ENCODE results near the gene TNKS2. TPM values are rescaled to one million over a fixed set of nuclear protein-coding genes. Genes with fewer than 3 reads are reported as not detected.

TNKS2 gene
- total RNA-seq, 2 experiments from 2014 or later = 47.8 to 50.4 TPM

- no peaks in the 10 kb centered on the region for H3K9me3 Mint-ChIP-seq
- ATAC-seq (ENCODE audit: poor library complexity) (no peak), DNase-seq (no peak)
- peaks cover 4% of the 10 kb centered on the region for H3K27me3 Mint-ChIP-seq
- H3K27ac Mint-ChIP-seq = no peak overlapping the region
- TF ChIP-seq CTCF (IDR thresholded peaks at IDR 0.05) = no peak
- POLR2A ChIA-PET = no interaction called here
- H3K36me3 Mint-ChIP-seq (ENCODE audit: low read depth) = no peaks in the 10 kb centered on the region
- CTCF ChIA-PET = no interaction called here
- H3K4me1 Mint-ChIP-seq (ENCODE audit: low read depth) = no peaks in the 10 kb centered on the region
- Histone ChIP-seq H3K27ac (ENCODE audit: low read depth in 1 of 2, low read length in 2 of 2) (no peak overlapping the region), H3K4me1 (ENCODE audit: insufficient read depth, low read length) (no peaks in the 10 kb centered on the region), H3K9me3 (ENCODE audit: control insufficient read depth in 1 of 2, insufficient read depth in 1 of 2, low read length in 2 of 2) (no peaks in the 10 kb centered on the region), H3K27me3 (ENCODE audit: control insufficient read depth in 1 of 2, insufficient read depth in 2 of 2, low read length in 2 of 2) (no peaks in the 10 kb centered on the region), H3K4me3 (ENCODE audit: low read length) (no peak overlapping the region), H3K36me3 (ENCODE audit: insufficient read depth, low read length) (no peaks in the 10 kb centered on the region)
- intact Hi-C loops (cut with DNase I, micrococcal nuclease) = loop anchor here in 1 of 2 experiments (5.0 kb wide), 2 partner anchors 54 to 466 kb away; no protein-coding TSS in a partner anchor
- H3K4me3 Mint-ChIP-seq = no peak overlapping the region
Measured at GRCh38 chr10:91762878-91763277, 35.3 kb upstream of the TNKS2 start.

GRCh38 chr10:91766676-91767075, 31.6 kb upstream of the TNKS2 start:
- no peaks in the 10 kb centered on the region for H3K36me3 ChIP-seq (ENCODE audit: insufficient read depth, low read length)
- ChIA-PET CTCF (no interaction called here), POLR2A (no interaction called here)
- no peak overlapping the region for H3K4me3 Mint-ChIP-seq
- H3K27me3 ChIP-seq (ENCODE audit: control insufficient read depth in 1 of 2, insufficient read depth in 2 of 2, low read length in 2 of 2) = no peaks in the 10 kb centered on the region
- intact Hi-C loops (cut with DNase I, micrococcal nuclease) = no loop called here
- ATAC-seq (ENCODE audit: poor library complexity) = no peak
- no peak overlapping the region for H3K4me3 ChIP-seq (ENCODE audit: low read length)
- no peak for DNase-seq
- H3K27ac Mint-ChIP-seq = no peak overlapping the region
- H3K36me3 Mint-ChIP-seq (ENCODE audit: low read depth) = no peaks in the 10 kb centered on the region
- no peak overlapping the region for H3K27ac ChIP-seq (ENCODE audit: low read depth in 1 of 2, low read length in 2 of 2)
- H3K9me3 ChIP-seq (ENCODE audit: control insufficient read depth in 1 of 2, insufficient read depth in 1 of 2, low read length in 2 of 2) = no peaks in the 10 kb centered on the region
- no peaks in the 10 kb centered on the region for H3K27me3 Mint-ChIP-seq
- H3K4me1 Mint-ChIP-seq (ENCODE audit: low read depth) = no peaks in the 10 kb centered on the region
- no peaks in the 10 kb centered on the region for H3K4me1 ChIP-seq (ENCODE audit: insufficient read depth, low read length)
- H3K9me3 Mint-ChIP-seq = no peaks in the 10 kb centered on the region
- TF ChIP-seq CTCF (IDR thresholded peaks at IDR 0.05) = no peak

- Mint-ChIP-seq H3K27ac (no peak overlapping the region), H3K9me3 (no peaks in the 10 kb centered on the region), H3K27me3 (no peaks in the 10 kb centered on the region), H3K4me1 (ENCODE audit: low read depth) (no peaks in the 10 kb centered on the region), H3K36me3 (ENCODE audit: low read depth) (no peaks in the 10 kb centered on the region), H3K4me3 (no peak overlapping the region)
- ATAC-seq (ENCODE audit: poor library complexity) (no peak), DNase-seq (no peak)
- H3K9me3 ChIP-seq (ENCODE audit: control insufficient read depth in 1 of 2, insufficient read depth in 1 of 2, low read length in 2 of 2) = no peaks in the 10 kb centered on the region
- H3K4me1 ChIP-seq (ENCODE audit: insufficient read depth, low read length) = no peaks in the 10 kb centered on the region
- intact Hi-C loops (cut with DNase I, micrococcal nuclease) = no loop called here
- POLR2A ChIA-PET = no interaction called here
- H3K4me3 ChIP-seq (ENCODE audit: low read length) = no peak overlapping the region
- TF ChIP-seq CTCF (IDR thresholded peaks at IDR 0.05) = no peak
- H3K27me3 ChIP-seq (ENCODE audit: control insufficient read depth in 1 of 2, insufficient read depth in 2 of 2, low read length in 2 of 2) = no peaks in the 10 kb centered on the region
- no peaks in the 10 kb centered on the region for H3K36me3 ChIP-seq (ENCODE audit: insufficient read depth, low read length)
- CTCF ChIA-PET = interaction anchor here (1.3 kb wide), 2 partner anchors 9 to 59 kb away, joined by 3 to 6 read pairs; no protein-coding TSS in a partner anchor
- H3K27ac ChIP-seq (ENCODE audit: low read depth in 1 of 2, low read length in 2 of 2) = no peak overlapping the region
Measured at GRCh38 chr10:91768123-91768522, 30.1 kb upstream of the TNKS2 start.
